DOHH2 (cell line): ENCODE results near the gene CD164.

ENCODE experiments used
- EZH2phosphoT487 ChIP-seq: fragments of 200-600 bp; sonication (generic); IDR thresholded peaks from 2 replicates; pipeline ENCODE4 v1.6.1; 2017; ENCODE audit warnings: borderline replicate concordance, mild to moderate bottlenecking, antibody characterized with exemption, low read length, moderate library complexity, mixed read lengths
- TF ChIP-seq, protein P1 (sequence below): fragments of 200-600 bp; sonication (generic); IDR thresholded peaks from one replicate; pipeline ENCODE4 v1.5.1; 2014; ENCODE audit warnings: antibody characterized with exemption, mild to moderate bottlenecking, low read depth, low read length; ENCODE audit not compliant: poor library complexity, severe bottlenecking

GRCh38 chr6:109421184-109421583 lies 38.9 kb upstream of the CD164 start:
- TF ChIP-seq, protein P1, sequence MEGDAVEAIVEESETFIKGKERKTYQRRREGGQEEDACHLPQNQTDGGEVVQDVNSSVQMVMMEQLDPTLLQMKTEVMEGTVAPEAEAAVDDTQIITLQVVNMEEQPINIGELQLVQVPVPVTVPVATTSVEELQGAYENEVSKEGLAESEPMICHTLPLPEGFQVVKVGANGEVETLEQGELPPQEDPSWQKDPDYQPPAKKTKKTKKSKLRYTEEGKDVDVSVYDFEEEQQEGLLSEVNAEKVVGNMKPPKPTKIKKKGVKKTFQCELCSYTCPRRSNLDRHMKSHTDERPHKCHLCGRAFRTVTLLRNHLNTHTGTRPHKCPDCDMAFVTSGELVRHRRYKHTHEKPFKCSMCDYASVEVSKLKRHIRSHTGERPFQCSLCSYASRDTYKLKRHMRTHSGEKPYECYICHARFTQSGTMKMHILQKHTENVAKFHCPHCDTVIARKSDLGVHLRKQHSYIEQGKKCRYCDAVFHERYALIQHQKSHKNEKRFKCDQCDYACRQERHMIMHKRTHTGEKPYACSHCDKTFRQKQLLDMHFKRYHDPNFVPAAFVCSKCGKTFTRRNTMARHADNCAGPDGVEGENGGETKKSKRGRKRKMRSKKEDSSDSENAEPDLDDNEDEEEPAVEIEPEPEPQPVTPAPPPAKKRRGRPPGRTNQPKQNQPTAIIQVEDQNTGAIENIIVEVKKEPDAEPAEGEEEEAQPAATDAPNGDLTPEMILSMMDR = no peak
- TF ChIP-seq EZH2phosphoT487 = no peak
